Upper lobe of right lung (tissue), 1 donor: ENCODE measurements around the gene DPT. TPM values are rescaled to one million over a fixed set of nuclear protein-coding genes. Genes with fewer than 3 reads are reported as not detected.
A peak's percentile ranks its signal among the peaks of the same experiment; 100 is the strongest.

Experiments used
- ATAC-seq: fragments of 200-7000 bp; cut with Tn5 transposase; one replicate; pipeline ENCODE4 v1.9.1; 2020; ENCODE audit warnings: mild to moderate bottlenecking, moderate library complexity
- DNase-seq: peaks from one replicate; pipeline ENCODE4 v3.0.0-alpha.2; 2020
- H3K27ac ChIP-seq: fragments of 200-600 bp; one replicate; pipeline ENCODE4 v1.8.0; 2022
- H3K27me3 ChIP-seq: fragments of 200-600 bp; one replicate; pipeline ENCODE4 v1.8.0; 2022; ENCODE audit warnings: mild to moderate bottlenecking
- H3K36me3 ChIP-seq: fragments of 200-600 bp; one replicate; pipeline ENCODE4 v1.8.0; 2022
- H3K4me1 ChIP-seq: fragments of 200-600 bp; one replicate; pipeline ENCODE4 v1.8.0; 2022
- H3K4me3 ChIP-seq: fragments of 200-600 bp; one replicate; pipeline ENCODE4 v1.8.0; 2022; ENCODE audit warnings: mild to moderate bottlenecking
- H3K9me3 ChIP-seq: fragments of 200-600 bp; one replicate; pipeline ENCODE4 v1.8.0; 2022
- CTCF ChIP-seq: fragments of 200-600 bp; IDR thresholded peaks from one replicate; pipeline ENCODE4 v1.8.0; 2022; ENCODE audit warnings: antibody characterized with exemption
- intact Hi-C: fragments of 100-400 bp; cut with DNase I; formaldehyde crosslinking; loops from one replicate; pipeline ENCODE4 v1.11.0; 2022
- total RNA-seq: library from RNA; stranded (reverse); fragmentation: NEBNext Ultra II Directional; extraction: Animal tissue kit (Norgen Biotek cat#: 25700); gene quantifications from one replicate; pipeline ENCODE4 v1.2.1, GENCODE V29; 2021
- donor health status: DM: no; HTN: yes; CAD: no; lungs with severe emphysema.

Gene DPT
- total RNA-seq, 1 donor from 2014 or later = 44.7 TPM

DNA sequence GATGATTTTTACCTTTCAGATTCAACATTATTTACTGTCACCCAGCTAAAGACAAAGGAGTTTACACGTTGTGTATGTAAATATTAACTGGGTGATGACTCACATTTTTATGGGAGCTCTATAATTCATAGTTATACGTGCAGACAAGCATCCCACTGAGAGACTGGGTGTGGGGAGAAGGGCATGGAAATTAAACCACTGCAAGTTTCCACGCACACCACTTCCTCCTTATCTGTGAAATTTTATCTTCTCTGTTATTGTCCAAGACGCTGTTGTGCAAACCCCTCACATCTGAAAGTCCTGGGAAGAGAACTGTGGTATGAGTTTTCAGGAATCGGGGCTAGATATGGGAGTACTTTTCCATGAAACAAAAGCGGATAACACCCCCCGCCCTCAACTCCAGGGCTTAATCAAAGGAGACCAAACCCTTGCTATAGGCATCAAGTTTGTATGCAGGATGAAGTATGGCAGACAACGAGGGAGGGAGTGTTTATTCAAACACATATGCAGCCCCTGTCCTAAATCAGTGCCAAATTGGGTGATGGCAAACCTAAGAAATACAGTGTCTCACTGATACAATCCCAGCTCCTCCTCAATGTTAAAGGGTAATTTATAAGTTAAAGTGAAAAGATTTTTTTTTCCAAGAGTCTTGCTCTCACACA lies 23.3 kb upstream of the DPT start:
- Histone ChIP-seq H3K36me3 (no peaks in the 10 kb centered on the region), H3K4me3 (no peak overlapping the region), H3K27me3 (no peaks in the 10 kb centered on the region), H3K4me1 (no peaks in the 10 kb centered on the region), H3K27ac (no peak overlapping the region), H3K9me3 (no peaks in the 10 kb centered on the region)
- ATAC-seq (no peak), DNase-seq (no peak)
- no peak for TF ChIP-seq CTCF
- intact Hi-C loops = no loop called here

DNA sequence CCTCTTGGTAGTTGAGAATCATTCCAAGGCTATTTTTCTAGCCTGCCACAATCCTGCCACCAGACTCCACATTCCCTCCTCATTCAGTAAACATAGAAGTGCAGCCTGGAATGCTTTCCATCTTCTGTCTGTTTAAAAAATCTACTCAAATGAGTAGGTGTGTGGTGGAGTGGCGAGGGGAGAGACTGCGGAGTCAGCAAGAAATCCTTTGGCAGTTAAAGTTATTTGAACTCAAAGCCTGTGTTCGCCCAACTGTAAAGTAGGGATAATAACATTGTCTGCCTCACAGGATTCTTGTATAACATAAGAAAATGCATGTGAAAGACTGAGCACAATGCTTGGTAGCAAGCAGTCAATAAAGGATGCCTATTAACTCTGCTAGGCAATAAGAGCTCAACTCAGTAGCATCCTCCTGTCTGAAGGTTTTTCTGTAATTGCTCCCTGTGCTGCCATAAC lies 22.2 kb upstream of the DPT start:
- H3K4me1 ChIP-seq = no peaks in the 10 kb centered on the region

DNA sequence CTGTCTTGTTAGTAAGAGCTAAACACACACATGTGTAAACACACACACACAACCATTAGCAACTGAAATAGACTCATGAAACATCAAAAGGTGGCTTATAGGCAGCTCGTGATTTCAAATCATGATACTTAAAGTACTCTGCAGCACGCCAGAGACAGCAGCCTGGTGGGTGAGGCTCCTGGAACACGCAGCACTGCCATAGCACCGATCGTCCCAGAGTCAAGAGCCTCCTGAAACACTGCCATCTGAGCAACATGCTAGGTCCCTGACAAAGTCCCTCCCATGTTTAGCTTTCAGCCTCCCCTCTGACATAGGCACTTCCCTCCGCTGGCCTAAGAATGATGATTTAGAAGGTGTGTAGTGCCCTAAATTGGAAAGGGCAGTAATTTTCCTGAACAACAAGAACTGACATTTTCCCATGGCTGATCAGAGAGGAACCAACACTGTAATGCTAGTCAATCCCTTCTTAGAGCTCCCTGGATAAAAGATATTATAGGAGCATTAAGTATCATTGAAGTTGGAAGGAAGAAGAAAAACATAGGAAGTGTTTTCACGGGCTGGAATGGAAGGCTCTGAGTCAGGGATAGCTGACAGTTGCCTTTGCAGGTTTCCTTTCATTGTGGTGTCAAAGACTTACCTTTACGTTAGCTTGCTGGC lies 14.1 kb upstream of the DPT start:
- peak; percentile 38 for ATAC-seq
- intact Hi-C loops = no loop called here
- no peaks in the 10 kb centered on the region for H3K36me3 ChIP-seq
- H3K27me3 ChIP-seq = no peaks in the 10 kb centered on the region
- TF ChIP-seq CTCF = no peak
- H3K27ac ChIP-seq = no peak overlapping the region
- no peak overlapping the region for H3K4me3 ChIP-seq
- H3K9me3 ChIP-seq = no peaks in the 10 kb centered on the region
- H3K4me1 ChIP-seq = no peaks in the 10 kb centered on the region
- DNase-seq = no peak

More for the DNA sequence above, 22.2 kb upstream of the DPT start:
- ATAC-seq = peak; percentile 76
- Histone ChIP-seq H3K27ac (no peak overlapping the region), H3K9me3 (no peaks in the 10 kb centered on the region), H3K27me3 (no peaks in the 10 kb centered on the region), H3K36me3 (no peaks in the 10 kb centered on the region), H3K4me3 (no peak overlapping the region)
- no peak for DNase-seq
- no peak for TF ChIP-seq CTCF
- intact Hi-C loops = no loop called here

- H3K27ac ChIP-seq = no peak overlapping the region
Measured at GRCh38 chr1:168742386-168742785, 13.4 kb upstream of the DPT start.

DNA sequence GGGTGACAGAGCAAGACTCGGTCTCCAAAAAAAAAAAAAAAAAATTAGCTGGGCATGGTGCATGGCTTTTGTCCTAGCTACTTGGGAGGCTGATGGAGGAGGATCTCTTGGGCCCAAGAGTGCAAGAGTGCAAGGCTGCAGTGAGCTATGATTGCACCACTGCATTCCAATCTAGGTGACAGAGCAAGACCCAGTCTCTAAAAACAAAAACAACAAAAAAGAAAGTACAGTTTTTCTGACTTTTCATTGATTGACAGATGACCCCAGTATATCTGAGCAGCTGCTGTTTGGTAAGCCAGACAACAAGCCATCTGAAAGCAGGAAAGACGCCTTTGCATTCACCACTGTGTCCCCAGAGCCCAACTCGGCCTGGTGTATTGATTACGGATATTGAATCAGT lies 10.9 kb upstream of the DPT start:
- no peak for ATAC-seq

More at GRCh38 chr1:168742386-168742785, 13.4 kb upstream of the DPT start:
- Histone ChIP-seq H3K36me3 (no peaks in the 10 kb centered on the region), H3K4me1 (no peaks in the 10 kb centered on the region), H3K4me3 (no peak overlapping the region), H3K27me3 (no peaks in the 10 kb centered on the region), H3K9me3 (no peaks in the 10 kb centered on the region)
- no peak for ATAC-seq
- no peak for TF ChIP-seq CTCF
- DNase-seq = no peak
- intact Hi-C loops = no loop called here

More for the DNA sequence above, 10.9 kb upstream of the DPT start:
- intact Hi-C loops = no loop called here
- H3K27me3 ChIP-seq = no peaks in the 10 kb centered on the region
- no peak for TF ChIP-seq CTCF
- H3K36me3 ChIP-seq = no peaks in the 10 kb centered on the region
- H3K27ac ChIP-seq = no peak overlapping the region
- H3K4me3 ChIP-seq = no peak overlapping the region
- DNase-seq = no peak
- H3K4me1 ChIP-seq = no peaks in the 10 kb centered on the region
- no peaks in the 10 kb centered on the region for H3K9me3 ChIP-seq
